GM21576 (cell line): Measurements from ENCODE around the gene OGFOD1.

Experiments used
- ATAC-seq: cut with Tn5 transposase; IDR thresholded peaks from one replicate; pipeline ENCODE4 v1.9.1; 2021; ENCODE audit warnings: mild to moderate bottlenecking, moderate library complexity; ENCODE audit not compliant: unreplicated experiment

The OGFOD1 gene

DNA sequence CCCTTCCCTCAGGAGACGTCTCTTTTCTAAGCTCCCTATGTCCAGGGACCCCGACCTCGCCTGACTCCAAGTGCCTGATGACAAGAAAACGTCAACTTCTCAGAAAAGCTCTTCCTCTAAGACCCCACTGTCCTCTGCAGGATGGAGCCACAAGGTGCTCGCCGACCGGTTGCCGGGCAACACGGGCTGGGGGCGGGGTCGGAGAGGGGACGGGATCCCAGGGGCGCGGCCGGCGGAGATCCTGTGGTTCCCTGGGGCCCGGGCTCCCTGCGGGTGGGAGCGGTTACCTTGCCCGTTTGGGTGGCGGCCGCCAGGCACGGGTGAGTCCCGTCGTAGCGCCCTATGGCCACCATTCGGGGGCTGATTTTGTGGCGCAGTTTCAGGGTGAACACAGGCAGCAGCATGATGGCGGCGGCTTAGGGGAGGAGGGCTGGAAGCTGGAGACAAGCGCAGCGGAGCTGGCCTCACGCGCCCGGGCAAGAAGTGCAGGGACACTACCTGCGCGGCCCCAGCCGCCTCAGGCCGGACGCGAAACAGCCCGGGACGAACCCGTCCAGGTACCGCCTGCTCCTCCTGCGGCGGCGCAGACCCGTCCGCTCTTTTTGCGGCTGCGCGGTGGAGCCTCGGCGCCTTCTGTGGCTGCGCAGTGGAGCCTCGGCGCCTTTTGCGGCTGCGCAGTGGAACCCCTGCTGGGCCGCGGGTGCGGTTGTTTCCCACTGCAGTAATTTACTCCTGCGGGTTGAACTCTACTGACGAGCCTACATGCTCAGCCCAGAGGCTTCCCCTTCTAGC lies 68.3 kb downstream of the OGFOD1 start, which contains the start of gene BBS2:
Gene BBS2 (minus strand): TSS at position 566 of the 792 bp plus-strand sequence. CDS start 162 bp downstream, at position 404.
- ATAC-seq: peak; percentile 86

DNA sequence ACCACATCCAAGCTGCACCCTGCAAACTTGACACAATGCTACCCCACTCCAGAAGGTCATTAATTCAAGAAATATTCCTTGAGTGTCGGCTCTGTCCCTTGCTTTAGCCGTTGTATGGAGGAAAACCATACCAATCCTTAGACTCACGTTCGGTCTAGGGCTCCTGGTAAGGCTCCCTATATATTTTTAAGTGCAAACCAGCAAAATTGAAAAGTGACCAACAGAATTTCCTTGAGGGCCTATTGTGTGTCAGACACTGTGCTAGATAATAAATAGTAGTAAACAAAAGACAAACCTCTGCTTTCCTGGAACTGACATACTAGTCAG lies 68.9 kb downstream of the OGFOD1 start:
- ATAC-seq: no peak

DNA sequence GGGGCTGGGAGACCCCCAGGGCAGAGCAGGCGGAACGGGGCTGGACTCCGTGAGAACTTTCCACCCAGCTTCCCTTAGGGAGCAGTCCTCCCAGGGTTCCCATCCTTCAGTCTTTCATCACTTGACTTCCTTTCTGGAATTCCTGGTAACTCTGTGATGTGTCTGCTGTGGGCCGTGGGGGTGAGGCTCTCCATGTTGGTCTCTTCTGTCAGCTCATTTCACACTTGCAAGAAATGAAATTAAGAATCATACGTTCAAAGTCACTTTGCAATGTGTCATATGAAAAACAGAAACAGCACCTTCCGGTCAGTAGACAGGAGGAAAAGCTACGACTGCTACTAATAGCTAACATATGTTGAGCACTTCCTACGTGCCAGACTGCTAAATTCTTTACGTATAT lies 73.9 kb downstream of the OGFOD1 start:
- no peak for ATAC-seq
